HG03064 (cell line): ENCODE measurements around the gene ARHGAP22.

Experiments
- ATAC-seq: cut with Tn5 transposase; IDR thresholded peaks from one replicate; pipeline ENCODE4 v1.9.1; 2021; ENCODE audit warnings: low read depth; ENCODE audit not compliant: unreplicated experiment

ARHGAP22 gene

DNA sequence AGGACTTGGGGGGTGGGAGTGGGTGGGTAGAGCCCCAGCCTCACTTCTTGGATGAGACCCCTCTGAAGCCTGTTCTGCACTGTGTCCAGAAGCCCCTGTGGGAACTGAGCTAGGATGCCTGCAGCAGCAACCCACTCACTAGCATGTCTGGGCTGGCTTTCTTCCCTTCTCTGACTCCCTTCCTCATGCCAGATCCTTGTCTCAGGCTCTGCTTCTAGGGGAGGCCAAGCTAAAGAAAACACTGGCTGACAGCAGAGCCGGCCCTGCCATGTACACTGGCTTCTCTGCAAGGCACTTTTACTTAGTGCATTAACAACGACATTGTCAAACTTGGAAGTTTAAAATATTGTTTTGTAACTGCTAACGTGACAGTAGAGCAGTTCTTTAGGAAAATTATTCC is 50.2 kb downstream of the ARHGAP22 start:
- no peak for ATAC-seq

DNA sequence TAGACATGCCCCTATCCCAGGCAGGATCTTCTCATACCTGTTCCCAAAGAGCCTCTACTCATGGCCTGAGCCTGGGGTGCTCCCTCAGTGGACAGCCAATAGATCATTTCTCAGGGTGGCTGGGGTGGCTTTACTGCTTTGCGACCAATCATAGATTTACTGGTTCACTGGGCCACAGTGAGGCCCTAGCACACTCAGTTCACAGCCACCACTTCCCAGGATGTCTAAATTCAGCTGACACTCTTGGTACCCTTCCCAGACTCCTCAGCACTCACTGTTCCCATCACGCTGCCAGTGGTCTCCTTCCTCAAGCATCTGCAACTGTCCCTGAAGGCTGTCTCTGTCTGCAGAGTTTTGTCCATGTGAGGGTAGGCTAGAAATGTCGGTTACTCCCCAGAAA is 50.6 kb downstream of the ARHGAP22 start:
- ATAC-seq: no peak

DNA sequence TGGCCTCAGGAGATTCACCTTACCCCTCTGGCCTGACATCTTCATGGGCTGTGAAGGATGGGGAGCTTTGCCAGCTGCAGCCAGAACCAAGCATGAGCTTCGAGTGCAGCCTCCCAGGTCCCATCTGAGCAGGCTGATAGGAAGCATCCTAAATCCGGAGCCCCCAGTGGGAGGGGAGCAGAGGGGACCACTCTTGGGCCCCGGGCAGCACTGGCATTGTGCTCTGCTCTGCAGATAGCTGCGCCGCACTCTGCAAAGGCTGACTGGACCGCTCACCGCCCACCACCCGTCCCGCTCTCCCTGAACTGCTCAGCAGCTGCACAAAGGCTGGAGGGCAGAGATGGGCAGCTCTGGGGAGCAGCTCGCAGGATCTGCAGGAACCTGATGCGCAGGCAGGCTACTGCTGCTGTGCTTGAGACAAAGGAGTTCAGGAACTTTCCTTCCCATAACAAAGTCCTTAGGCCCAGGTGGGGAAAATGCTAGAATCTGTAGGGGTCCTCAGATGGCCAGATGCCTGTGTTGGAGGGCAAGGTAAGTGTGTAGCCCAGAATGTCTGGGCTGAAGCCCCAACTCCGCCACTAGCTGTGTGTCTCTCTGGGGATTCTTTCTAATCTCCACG is 51.8 kb downstream of the ARHGAP22 start:
- ATAC-seq: no peak

DNA sequence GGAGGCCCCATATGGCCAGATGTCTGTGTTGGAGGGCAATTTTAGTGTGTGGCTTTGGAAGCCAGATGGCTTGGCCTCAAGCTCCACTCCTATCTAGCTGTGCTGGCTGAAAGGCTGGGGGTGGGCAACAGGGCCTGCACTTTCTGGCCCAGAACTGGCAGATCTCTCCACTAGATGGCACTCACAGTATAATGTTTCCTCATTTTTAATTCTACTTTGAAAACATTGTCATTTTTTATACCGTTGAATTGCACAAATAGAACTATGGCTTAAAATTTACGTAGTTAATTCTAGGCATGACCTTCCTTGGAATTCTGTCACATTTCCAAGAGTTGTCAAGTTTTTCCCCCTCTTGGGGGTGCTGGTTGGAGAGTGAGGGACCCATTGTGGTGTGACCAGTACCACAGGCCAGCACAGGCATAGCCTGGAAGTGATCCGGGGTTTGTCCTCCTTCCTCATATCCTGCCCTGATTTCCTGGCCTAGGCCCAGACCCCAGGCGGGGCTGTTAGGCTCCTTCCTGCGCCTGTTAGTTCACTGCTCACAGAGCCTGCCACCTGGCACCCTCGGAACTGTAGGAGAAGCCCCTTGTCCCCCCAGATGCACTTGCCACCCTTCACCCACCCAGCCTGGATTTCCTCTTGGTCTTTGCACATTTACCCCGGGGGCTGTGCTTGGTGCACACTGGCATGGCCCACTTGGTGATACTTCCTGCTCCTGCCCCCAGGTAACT is 52.8 kb downstream of the ARHGAP22 start:
- no peak for ATAC-seq

DNA sequence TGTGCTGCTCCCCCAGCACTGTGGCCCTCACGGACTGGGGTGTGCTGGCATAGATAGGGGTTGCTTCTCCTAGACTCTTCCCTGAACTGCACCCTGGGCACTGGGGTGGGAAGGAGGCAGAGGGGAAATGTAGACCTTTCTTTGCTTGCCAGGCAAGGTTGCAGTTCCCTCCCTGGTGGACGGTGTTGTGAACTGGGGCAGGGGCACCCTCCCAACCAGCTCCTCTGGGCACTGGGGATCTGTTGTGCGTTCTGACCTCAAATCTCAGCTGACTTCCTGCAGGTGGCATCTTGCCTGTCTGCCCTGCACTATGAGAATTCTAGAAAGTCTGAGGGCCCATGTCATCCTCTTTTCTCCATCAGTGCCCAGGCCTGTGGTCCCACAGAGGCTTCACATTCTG is 53.9 kb downstream of the ARHGAP22 start:
- ATAC-seq: no peak

DNA sequence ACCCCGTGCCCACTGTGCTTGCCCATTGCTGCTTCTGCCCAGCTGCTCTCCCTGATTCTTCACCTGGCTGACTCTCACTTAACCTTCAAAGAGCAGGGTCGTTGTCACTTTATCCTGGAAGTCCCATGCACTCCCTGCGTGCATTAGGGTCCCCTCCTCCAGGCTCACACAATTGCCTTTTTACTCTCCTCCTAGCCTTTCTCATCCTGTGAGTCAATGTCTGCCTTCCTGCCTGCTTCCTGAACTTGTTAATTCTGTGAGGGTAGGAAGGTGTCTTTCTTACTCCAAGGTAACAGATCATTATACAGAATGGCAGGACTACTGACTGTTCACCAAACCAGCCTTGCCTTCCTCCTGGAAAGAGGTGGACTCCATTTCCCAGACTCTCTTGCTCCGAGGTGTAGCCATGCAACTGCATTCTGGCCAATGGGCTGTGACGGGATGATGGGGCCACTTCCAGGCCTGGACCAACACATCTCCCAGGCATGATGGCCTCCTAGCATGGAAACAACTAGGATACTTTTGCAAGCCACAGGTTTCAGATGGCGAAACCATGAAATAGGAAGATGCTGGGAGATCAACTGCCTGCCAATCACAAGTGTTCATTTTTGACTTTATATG is 54.7 kb downstream of the ARHGAP22 start:
- ATAC-seq: no peak

DNA sequence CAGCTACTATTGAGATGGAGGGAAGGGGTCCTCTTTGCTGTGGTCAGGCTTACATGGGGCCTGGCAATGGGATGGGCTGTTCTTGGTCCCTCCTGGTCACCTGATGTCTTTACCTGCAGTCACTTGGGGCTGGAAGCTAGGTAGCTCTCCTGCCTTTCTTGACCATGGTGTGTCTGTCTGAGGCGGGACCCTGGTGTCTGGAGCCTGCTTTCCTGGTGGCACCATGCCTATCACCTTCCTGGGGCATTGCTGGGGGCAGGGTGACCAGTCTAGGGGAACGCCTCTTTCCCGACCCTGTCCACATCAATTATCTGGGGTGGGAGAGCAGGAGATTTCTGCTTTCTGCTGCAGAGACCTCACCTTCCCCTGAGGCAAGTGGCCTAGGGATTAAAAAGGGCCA is 55.6 kb downstream of the ARHGAP22 start:
- ATAC-seq: no peak

DNA sequence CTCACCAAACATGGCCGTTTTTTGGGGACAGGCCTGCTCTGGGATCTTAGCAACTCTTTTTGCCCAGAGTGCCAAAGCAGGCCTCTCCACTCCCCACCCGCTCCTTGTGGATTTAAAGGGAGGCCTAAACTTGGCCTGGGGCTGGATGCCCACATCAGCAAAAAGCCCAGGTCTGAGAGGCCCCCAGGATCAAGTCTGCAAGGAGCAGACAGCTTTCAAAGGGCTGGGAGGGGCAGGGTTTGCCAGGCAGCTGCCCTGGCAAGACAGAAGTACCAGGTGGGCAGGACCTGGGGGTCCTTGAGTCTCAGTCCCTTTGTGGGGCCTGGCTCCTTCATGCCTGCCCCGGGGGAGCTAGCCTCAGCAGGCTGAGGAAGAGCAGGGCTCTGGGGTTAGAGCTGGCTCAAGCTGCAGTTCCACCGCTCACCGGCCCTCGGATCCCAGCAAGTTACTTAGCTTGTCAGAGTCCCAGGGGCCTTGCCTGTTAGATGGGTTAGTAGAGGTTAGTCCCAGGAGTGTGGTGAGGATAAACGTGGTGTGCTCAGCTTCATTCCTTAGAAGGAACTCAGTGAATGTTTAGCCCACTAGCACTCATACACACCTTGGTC is 56.2 kb downstream of the ARHGAP22 start:
- no peak for ATAC-seq

DNA sequence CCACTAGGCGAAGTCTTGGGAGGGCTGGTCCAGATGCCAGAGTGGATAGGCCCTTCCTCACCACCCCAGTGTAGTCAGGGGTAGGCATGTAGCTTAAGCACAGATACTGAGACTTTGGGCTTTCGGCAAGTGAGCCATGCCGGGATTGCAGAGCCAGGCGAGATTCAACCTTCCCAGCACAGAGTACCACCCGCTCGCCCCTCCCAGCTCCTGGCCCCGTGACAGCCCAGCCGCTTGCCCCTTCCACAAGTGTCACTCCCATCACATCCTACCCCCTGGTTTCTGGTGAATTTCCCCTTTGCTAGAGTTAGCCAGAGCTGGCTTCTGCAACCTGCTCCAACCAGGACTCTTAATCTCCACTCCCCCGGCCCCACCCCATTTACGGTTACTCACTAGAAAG is 56.9 kb downstream of the ARHGAP22 start:
- no peak for ATAC-seq

DNA sequence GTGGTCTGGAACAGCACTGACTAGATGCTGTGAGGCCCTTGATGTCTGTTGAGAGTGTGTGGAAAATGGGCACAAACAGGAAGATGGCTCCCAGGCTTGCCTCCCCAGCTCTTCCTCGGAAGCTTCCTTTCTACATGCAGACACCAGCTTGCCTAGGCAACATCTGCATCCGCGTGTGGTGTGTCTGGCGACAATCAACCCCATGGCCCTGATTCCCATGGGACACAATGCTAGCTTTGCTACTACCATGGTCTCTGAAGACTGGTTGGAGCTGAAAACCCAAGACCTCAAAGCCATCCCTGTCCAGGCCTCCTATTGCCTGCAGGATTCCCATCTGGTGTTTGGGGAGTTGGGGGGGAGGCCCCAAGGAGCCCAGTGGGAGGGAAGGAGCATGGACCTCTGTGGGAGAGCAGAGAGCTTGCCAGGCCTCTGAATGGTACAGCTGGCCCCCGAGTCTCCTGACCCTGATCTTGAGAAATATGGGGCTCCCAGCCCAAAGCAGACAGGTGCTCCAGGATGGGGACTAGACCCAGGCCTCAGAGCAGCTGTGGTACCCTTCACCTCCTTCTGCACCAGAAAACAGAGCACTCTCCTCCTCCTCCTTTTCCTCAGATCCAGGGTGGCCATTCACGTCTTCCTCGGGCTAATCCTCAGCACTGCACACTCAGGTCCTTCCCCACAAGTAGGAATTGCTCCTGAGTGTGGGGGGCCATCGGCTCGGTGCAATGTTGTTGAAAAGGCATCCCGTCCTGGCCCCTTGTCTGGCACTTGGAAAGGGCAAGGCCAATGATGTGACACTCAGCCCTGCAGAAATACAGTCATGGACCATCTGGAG is 57.6 kb downstream of the ARHGAP22 start:
- ATAC-seq: no peak

DNA sequence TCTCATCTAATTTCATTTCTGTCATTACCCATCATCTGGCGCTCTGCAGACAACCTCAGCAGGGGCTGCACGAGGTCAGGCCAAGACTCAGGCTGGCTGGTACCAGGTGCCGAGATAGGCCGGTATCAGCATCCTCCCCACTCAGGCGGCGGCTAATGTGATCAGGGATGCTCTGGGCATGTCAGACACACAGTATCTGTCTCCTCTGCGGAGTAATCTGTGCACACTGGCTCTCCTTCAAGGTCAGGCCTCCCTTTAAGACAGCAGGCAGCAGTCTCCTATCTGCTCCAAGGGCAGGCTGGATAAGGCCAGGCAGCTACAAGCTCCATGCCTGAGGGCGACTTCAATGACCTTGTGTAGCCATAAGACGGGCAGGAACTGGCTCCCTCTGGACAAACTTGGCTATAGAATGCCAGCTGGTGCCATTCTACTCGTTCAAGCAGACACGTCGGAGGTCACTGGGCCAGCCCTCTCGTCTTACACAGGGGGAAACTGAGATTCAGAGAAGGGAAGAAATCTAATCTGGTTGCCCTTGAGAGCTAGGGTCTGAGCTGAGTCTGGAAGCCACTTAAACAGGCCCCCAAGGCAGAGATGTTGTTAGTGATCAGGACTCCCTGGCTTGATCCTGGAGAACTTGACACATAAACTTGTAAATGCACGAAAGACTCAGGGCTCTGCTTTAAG is 59.3 kb downstream of the ARHGAP22 start:
- no peak for ATAC-seq

DNA sequence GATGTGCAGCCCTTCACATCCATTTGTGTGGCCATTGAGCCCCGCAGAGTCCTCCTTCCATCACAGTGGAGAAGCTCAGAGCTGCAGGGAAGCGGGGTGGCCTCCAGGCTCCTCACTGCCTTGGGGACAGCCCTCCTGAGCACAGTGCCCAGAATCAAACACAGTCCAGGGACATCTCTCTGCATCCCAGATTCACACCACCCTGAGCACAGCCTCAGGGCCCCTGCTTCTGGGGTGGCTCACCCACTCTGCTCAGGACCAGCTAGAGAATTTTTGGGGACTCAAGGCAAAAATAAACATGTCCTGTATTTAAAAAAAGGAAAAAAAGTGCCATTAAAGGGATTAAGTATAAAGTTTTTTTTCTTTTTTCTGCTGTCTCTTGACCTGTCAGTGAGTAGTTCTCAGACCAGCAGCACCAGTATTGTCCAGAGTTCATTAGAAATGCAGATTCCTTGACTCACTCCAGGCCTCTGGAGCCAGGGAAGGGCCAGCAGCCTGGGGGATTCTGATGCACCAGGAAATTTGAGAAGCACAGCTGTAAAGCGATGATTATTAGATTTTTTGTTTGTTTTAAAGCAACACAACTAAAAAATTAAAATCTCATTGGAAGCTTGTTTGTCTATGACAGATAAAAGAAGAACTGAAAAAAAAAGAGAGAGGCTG is 61.6 kb downstream of the ARHGAP22 start:
- no peak for ATAC-seq

DNA sequence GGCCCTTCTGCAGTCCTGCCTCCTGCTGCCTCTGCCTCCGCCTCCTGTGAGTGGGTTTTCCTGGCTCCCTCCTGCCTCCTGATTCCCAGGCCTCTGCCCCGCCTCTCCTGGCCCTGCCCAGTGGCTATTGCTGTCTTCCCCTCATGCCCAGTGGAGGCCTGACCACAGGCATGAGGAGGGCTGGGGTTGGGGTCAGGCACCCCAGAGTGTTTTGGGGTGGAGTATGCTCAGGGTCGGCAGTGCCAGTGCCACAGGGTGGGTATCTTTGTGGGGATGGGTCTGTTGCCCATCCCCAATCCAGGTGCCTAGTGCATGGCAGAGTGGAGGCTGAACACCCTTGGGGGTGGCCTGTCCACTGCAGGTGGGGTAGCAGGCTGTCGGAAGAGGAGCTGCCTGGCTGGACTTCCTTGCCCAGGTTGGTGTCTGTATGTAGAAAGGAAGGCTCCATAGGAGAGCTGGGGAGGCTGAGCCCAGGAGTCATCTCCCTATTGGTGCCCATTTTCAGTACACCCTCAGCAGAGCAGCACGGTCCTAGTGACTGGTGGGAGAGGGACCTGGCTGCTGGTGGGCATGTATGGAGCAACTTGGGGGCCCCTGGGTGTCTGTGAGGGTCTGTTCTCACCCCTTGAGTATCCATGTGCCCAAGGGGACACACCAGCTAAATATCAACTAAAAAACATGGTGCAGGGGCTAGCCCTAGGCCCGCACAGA is 62.2 kb downstream of the ARHGAP22 start:
- ATAC-seq: no peak

DNA sequence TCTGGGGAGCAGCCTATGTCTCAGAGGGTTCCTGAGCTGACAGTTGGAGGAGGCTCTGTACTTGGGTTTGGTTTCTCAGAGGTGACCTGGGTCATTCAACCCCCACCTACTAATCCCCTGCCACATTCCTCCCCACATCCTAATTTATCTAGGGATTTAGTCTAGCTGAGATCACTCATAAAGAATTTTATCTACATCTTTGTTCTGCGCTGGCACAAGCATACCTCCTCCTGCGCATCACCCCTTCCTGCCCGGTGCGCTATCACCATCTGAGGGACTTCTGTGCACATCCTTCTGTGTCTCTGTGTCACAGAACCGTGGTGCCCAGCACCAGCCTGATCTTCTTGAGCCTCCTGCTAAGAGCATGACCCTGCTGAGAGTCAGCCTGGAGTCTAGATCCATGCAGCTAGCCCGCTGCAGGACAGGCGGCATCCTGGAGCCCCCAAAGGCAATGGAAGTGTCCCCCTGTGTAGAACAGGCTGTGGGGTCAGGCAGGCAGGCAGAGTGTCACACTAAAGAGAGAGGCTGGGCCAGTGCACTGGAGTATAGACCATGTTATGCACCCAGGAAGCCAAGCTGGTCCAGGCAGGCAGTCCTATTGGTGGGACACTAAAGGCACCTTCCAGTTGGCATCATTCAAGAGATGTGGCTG is 63.6 kb downstream of the ARHGAP22 start:
- ATAC-seq: no peak

DNA sequence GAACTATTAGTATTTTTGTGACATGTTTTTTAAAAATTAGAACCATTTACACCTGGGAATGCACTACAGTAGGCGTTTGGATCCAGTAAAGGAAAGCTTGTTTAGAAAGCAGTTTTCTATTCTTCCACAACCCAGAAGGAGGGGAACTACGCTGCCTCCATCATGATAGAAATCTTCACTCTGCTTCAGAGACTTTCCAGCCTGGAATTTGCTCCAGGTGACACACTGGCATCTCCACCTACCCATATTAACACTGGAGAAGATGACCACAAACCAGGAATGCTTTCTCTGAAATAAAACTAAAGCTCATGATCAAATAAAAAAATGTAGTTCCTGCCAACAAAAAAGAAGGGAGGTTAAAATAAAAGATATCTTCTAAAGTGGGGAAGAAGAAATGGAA is 66.3 kb downstream of the ARHGAP22 start:
- ATAC-seq: no peak

DNA sequence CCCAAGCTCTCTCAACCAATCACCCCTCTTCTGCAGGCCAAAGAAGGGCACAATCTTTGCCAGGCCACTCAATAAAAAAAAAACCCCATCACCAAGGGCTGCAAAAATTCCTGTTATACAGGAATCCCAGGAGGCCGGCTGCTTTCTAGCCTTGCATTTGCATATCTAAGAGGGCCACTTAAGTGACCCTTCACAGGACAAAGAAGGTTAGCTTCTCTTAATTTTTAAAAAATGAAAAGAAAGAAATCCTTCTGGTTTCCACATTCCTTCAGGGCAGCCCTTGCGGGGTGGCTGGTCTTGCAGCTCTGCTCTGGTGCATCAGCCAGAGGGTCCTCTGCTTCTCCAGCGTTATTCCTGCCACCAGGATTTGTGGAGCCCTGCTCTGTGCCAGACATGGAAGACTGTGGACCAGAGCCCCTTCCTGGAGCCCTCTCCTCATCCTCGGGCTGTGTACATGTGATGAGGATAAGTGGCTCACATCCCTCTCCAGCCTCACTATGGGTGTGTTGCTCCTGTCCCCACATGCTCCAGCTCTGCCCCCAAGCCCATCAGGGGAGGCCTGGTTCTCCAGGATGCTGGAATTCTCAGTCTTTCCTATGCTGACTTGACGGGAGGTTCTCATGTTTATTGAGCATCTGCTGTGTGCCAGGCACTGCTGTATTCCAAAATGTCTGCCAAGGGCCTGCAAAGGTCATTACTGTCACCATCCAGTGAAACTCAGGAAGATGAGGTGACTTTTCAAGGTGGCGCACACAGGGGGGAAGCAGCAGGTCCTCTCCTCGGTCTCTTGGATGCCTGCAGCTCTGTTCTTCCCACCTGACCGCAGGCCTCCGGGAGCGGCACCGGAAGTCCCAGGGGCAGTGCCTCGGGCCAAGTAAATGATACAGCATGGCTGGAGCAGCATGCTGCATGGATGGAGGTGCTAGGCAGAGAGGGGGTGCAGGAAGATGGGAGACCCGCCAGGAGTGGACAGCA is 67.7 kb downstream of the ARHGAP22 start:
- no peak for ATAC-seq

DNA sequence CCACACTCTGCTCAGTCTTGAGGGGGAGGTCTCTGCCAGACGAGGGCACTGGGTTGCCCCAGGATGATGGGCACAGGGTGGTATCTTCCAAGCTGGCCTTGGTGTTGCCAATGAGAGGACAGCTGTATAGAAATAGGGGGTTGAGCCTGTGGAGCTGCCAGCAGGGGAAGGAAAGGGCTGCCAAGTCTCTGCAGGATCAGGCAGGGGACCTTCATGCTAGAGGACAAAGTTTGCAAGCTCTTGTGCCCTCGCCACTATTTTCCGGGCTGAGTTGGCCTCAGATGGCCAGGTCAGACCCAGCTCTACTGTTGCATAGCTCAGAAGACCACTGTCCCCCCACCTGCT is 68.7 kb downstream of the ARHGAP22 start:
- no peak for ATAC-seq
